A549 (cell line): Measurements from ENCODE around the gene TIGD2.

ENCODE experiments used
- CBX2 ChIP-seq: fragments of 200-600 bp; sonication (generic); IDR thresholded peaks from 2 replicates; pipeline ENCODE4 v1.6.1; 2016; ENCODE audit warnings: low read depth, mild to moderate bottlenecking, borderline replicate concordance
- RCOR1 ChIP-seq: fragments of 150-350 bp; IDR thresholded peaks from 2 replicates; pipeline ENCODE4 v1.6.1; 2014; ENCODE audit warnings: antibody characterized with exemption, low read length, low read depth
- ZC3H11A ChIP-seq: fragments of 450-650 bp; IDR thresholded peaks from 2 replicates; pipeline ENCODE4 v1.6.1; 2014; ENCODE audit warnings: antibody characterized with exemption, mild to moderate bottlenecking
- TF ChIP-seq, protein P1 (sequence below): fragments of 450-650 bp; IDR thresholded peaks from 2 replicates; pipeline ENCODE4 v1.6.1; 2014; ENCODE audit warnings: antibody characterized with exemption
- TF ChIP-seq, protein P2 (sequence below): fragments of >200 bp; sonication (Bioruptor Twin); formaldehyde crosslinking; IDR thresholded peaks from 3 replicates; pipeline ENCODE4 v1.5.1; 2016

DNA sequence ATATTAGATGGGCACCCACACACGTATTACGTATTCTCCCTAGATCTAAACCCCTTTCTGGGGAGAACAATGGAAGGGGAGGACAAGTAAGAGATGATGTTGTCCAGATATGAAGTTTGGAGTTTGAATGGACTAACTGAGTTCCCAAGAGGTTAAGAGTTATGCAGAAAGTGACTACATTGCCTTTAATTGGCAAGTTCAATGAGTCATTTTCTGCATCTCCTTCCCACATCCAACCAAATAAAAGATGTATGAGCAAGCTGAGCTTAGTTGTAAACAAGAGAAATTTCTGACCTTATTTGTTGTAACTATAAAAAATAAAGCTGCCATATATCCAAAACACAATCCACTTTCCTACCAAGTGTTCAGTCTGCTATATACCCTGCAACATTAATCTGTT, 50.5 kb downstream of the TIGD2 start:
- TF ChIP-seq CBX2, result no peak
- no peak for TF ChIP-seq ZC3H11A
- no peak for TF ChIP-seq RCOR1
- TF ChIP-seq, protein P1, sequence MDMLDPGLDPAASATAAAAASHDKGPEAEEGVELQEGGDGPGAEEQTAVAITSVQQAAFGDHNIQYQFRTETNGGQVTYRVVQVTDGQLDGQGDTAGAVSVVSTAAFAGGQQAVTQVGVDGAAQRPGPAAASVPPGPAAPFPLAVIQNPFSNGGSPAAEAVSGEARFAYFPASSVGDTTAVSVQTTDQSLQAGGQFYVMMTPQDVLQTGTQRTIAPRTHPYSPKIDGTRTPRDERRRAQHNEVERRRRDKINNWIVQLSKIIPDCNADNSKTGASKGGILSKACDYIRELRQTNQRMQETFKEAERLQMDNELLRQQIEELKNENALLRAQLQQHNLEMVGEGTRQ, result no peak
- TF ChIP-seq, protein P2, sequence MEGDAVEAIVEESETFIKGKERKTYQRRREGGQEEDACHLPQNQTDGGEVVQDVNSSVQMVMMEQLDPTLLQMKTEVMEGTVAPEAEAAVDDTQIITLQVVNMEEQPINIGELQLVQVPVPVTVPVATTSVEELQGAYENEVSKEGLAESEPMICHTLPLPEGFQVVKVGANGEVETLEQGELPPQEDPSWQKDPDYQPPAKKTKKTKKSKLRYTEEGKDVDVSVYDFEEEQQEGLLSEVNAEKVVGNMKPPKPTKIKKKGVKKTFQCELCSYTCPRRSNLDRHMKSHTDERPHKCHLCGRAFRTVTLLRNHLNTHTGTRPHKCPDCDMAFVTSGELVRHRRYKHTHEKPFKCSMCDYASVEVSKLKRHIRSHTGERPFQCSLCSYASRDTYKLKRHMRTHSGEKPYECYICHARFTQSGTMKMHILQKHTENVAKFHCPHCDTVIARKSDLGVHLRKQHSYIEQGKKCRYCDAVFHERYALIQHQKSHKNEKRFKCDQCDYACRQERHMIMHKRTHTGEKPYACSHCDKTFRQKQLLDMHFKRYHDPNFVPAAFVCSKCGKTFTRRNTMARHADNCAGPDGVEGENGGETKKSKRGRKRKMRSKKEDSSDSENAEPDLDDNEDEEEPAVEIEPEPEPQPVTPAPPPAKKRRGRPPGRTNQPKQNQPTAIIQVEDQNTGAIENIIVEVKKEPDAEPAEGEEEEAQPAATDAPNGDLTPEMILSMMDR, result no peak
